Neutrophil (primary cell): ENCODE measurements around the gene PRR33.

Source experiments
- H3K27ac ChIP-seq: fragments of 200-600 bp; sonication (generic); 2 replicates; pipeline ENCODE4 v1.5.1; 2016; ENCODE audit warnings: mild to moderate bottlenecking, moderate library complexity
- H3K27me3 ChIP-seq: fragments of 200-600 bp; sonication (generic); 2 replicates; pipeline ENCODE4 v1.6.0; 2016; ENCODE audit warnings: mild to moderate bottlenecking
- H3K36me3 ChIP-seq: fragments of 200-600 bp; sonication (generic); 2 replicates; pipeline ENCODE4 v1.5.1; 2017
- H3K4me1 ChIP-seq, 2 experiments: fragments of 200-600 bp in 1 of 2; sonication (generic) in 1 of 2; 1 replicate in 1 of 2; 2 replicates in 1 of 2; pipeline versions ENCODE4 v1.5.1 to v1.6.1; 2013 to 2016; ENCODE audit warnings: low read depth in 1 of 2, low read length in 1 of 2, mild to moderate bottlenecking in 1 of 2, moderate library complexity in 1 of 2; ENCODE audit not compliant: control insufficient read depth in 1 of 2, insufficient read depth in 1 of 2
- H3K4me3 ChIP-seq, 2 experiments: fragments of 200-600 bp in 1 of 2; sonication (generic) in 1 of 2; 1 replicate in 1 of 2; 2 replicates in 1 of 2; pipeline ENCODE4 v1.5.1; 2013 to 2016; ENCODE audit warnings: low read depth in 1 of 2, low read length in 1 of 2, mild to moderate bottlenecking in 1 of 2, moderate library complexity in 1 of 2
- H3K9me3 ChIP-seq: fragments of 200-600 bp; sonication (generic); 2 replicates; pipeline ENCODE4 v1.5.1; 2016
- TF ChIP-seq, protein P1 (sequence below): fragments of 200-600 bp; sonication (generic); IDR thresholded peaks from 2 replicates; pipeline ENCODE4 v1.5.1; 2016; ENCODE audit warnings: antibody characterized with exemption

The PRR33 gene

DNA sequence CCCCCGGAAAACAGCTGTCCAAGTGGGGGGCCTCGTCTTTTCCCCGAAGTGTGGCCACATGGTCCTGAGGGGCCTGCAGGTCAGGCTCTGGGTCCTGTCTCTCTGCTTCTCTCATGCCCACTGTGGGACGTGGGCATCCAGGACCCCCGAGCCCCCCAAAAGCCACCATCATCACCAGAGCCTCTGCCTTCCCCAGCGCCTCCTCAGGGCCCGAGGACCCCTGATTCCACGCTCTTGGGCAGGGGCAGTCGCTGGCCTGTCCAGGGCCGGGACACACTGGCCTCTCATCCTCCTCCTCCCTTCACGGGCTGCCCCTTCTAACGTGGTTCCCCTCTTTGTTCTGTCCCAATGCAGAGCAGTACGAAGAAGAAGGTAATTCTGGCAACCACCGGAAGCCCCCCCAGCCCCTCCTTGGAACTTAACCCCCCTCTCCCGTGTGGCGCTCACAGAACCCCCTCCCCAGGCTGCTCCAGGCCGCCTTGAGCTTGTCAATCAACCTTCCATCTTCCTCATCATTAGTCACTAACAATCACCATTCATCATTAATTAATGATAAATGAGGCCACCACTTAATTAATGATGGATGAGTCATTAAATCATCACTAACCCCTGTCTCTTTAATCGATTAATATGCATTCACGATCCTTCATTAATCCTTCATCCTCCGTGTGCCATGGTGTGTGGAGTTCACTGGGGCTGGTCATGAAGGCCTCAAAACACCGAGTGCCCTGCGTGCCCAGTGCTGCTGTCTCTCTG is 31.7 kb upstream of the PRR33 start:
- no peaks in the 10 kb centered on the region for H3K9me3 ChIP-seq
- H3K27ac ChIP-seq: no peak overlapping the region
- H3K4me3 ChIP-seq: no peak overlapping the region
- H3K36me3 ChIP-seq: no peaks in the 10 kb centered on the region
- H3K27me3 ChIP-seq: peaks cover 27% of the 10 kb centered on the region
- no peaks in the 10 kb centered on the region for H3K4me1 ChIP-seq
- TF ChIP-seq, protein P1, sequence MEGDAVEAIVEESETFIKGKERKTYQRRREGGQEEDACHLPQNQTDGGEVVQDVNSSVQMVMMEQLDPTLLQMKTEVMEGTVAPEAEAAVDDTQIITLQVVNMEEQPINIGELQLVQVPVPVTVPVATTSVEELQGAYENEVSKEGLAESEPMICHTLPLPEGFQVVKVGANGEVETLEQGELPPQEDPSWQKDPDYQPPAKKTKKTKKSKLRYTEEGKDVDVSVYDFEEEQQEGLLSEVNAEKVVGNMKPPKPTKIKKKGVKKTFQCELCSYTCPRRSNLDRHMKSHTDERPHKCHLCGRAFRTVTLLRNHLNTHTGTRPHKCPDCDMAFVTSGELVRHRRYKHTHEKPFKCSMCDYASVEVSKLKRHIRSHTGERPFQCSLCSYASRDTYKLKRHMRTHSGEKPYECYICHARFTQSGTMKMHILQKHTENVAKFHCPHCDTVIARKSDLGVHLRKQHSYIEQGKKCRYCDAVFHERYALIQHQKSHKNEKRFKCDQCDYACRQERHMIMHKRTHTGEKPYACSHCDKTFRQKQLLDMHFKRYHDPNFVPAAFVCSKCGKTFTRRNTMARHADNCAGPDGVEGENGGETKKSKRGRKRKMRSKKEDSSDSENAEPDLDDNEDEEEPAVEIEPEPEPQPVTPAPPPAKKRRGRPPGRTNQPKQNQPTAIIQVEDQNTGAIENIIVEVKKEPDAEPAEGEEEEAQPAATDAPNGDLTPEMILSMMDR: no peak

DNA sequence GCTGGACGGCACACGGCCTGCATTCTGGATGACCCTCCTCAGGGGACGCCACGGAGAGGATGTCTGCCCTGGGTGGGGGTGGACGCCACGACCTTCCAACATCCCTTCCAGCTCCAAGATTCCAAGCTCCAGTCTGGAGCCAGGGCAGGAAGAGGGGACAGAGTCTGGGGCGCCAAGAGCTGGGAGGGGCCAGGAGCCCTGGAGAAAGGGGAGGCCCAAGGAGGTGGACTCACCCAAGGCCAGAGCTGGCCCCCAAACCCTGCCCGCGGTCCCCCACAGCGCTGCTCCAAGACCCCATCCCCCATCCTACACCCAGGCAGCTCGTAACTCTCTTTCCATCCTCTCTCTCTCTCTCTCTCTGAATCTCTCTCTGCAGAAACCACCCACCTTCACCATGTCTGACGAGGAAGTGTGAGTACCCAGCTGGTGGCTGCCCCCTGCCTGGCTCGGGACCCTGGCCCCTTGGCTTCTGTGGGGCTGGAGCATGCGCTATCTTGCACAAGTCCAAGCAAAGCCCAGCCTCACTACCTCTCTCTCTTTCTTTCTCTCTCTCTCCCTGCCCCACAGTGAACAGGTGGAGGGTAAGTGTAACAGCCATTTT is 30.9 kb upstream of the PRR33 start:
- Histone ChIP-seq H3K4me1 (no peaks in the 10 kb centered on the region), H3K27ac (no peak overlapping the region), H3K27me3 (peaks cover 20% of the 10 kb centered on the region), H3K4me3 (no peak overlapping the region), H3K9me3 (no peaks in the 10 kb centered on the region), H3K36me3 (no peaks in the 10 kb centered on the region)
- TF ChIP-seq, protein P1: no peak

DNA sequence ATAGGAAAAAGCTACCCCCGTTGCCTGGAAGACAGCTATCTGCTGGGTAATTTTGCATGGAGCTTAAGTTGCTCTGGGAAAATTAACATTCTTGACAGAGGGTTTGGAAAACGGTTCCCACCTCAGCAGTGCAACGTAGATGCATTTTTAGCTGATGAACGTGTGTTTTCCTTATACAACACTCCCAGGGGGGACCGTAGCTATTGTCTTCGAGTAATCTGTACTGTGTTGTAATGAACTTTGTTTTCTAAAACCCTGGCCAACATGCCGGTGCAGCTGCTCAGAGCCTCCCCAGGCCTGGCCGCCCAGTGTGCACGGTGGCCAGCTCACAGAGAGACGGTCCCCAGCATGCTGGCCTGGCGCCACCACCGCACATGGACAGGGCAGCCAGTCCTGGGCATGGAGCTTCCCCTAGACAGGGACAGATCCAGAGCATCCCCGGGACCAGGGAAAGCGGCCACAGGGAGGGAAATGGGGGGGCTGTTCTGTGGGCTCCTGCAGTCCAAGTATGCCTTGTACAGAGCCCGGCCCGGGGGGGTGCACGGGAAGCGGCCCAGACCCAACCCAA is 30.0 kb upstream of the PRR33 start:
- TF ChIP-seq, protein P1: no peak
- Histone ChIP-seq H3K9me3 (no peaks in the 10 kb centered on the region), H3K27ac (no peak overlapping the region), H3K4me1 (no peaks in the 10 kb centered on the region), H3K27me3 (peaks cover 11% of the 10 kb centered on the region), H3K4me3 (no peak overlapping the region), H3K36me3 (peaks cover under 1% of the 10 kb centered on the region)

DNA sequence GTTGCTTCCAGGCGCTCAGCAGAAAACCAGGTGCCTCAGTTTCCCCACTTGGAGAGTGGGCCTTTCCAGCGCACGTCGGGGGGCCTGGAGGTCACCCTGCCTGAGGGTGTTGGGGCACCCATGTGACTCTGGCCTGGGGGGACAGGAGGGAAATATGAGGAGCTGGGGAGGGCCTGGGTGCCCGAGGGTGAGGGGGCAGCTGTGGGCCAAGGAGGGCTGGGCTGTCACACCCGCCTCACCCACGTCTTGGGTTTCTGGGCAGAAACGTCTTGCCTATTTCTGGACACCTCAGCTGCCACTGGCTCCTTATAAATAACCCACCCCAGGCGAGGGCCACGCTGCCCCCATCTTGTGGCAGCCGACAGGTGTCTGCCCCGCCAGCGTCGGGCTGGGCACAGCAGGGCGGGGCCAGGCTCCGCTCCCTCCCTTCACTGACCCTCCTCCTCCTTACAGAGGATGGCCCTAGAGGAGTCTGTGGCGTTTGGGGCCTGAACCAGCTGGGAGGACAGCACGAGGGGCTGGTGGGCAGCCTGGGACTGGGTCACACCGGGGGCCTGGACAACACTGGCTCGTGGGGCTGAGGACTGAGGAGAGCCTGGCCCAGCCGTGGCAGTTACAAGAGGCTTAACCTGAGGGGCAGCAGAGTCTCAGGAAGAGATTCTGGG is 29.3 kb upstream of the PRR33 start:
- H3K27me3 ChIP-seq: peaks cover 5% of the 10 kb centered on the region
- H3K4me3 ChIP-seq: no peak overlapping the region
- H3K36me3 ChIP-seq: peaks cover 6% of the 10 kb centered on the region
- TF ChIP-seq, protein P1: no peak
- H3K4me1 ChIP-seq: no peaks in the 10 kb centered on the region
- H3K27ac ChIP-seq: no peak overlapping the region
- H3K9me3 ChIP-seq: no peaks in the 10 kb centered on the region

DNA sequence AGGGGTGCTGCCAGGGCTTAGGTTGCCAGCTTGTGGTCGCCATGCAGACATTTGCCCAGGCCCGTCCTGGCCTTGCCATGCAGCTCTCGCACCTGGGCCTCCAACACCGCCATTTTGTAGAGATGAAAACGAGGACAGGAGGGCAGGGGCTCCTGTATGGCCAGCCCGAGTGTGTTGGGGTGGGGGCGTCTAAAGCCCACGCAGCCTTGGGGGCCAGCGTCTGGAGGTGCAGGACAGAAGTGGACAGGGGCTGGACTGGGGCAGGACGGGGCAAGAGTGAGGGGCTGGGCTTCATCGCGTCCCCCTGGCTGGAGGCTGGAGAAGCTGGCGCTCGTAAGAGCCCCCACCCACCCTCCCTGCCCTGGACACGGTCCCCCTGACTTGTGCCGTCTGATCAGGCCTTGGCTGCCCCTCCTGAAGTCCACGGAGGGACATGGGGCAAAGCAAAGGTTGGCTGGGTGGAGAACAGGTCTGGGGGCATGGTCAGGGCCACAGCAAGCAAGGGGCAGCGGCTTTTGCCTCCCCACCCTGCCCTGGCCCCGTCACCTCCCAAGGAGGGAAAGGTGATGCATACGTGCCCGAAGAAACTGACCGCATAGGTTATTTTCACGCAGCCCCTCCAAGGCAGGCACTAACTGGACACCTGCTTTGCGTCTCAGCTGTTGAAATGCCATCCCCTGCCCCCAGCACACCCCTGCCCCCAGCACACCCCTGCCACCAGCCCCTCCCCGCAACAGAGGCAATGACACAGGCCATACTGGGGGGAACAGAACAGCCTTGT is 28.6 kb upstream of the PRR33 start:
- H3K36me3 ChIP-seq: peaks cover 7% of the 10 kb centered on the region
- no peak overlapping the region for H3K4me3 ChIP-seq
- H3K27me3 ChIP-seq: no peaks in the 10 kb centered on the region
- H3K9me3 ChIP-seq: no peaks in the 10 kb centered on the region
- no peaks in the 10 kb centered on the region for H3K4me1 ChIP-seq
- TF ChIP-seq, protein P1: no peak
- H3K27ac ChIP-seq: no peak overlapping the region
